Breast epithelium (tissue), 4 donors: ENCODE results near the gene PAX1. TPM values are rescaled to one million over a fixed set of nuclear protein-coding genes. Genes with fewer than 3 reads are reported as not detected.

Experiments
- DNase-seq, 2 donors: peaks; one replicate each; pipeline ENCODE4 v3.0.0-alpha.2; 2019; ENCODE audit warnings: low spot score in 2 of 2
- H3K27ac ChIP-seq, 2 donors: fragments of 200-600 bp; sonication (generic) in 1 of 2; one replicate each; pipeline ENCODE4 v1.5.1; 2016 to 2019; ENCODE audit warnings: mild to moderate bottlenecking in 1 of 2
- H3K27me3 ChIP-seq, 2 donors: fragments of 200-600 bp; sonication (generic) in 1 of 2; one replicate each; pipeline versions ENCODE4 v1.5.1 to v1.6.0; 2017 to 2019; ENCODE audit warnings: control low read depth in 1 of 2, mild to moderate bottlenecking in 1 of 2
- H3K36me3 ChIP-seq: fragments of 200-600 bp; one replicate; pipeline ENCODE4 v1.5.1; 2019
- H3K4me1 ChIP-seq, 2 donors: fragments of 200-600 bp; sonication (generic); one replicate each; pipeline ENCODE4 v1.5.1; 2016 to 2019; ENCODE audit warnings: control low read depth in 1 of 2
- H3K4me3 ChIP-seq, 3 donors: fragments of 200-600 bp; sonication (generic); 1 replicate in 2 of 3; 2 replicates in 1 of 3; pipeline ENCODE4 v1.5.1; 2016 to 2019; ENCODE audit warnings: mild to moderate bottlenecking in 3 of 3, moderate library complexity in 2 of 3
- H3K9me3 ChIP-seq, 2 donors: fragments of 200-600 bp; sonication (generic) in 1 of 2; one replicate each; pipeline ENCODE4 v1.5.1; 2016 to 2019; ENCODE audit warnings: control low read depth in 1 of 2
- POLR2A ChIP-seq: fragments of 450-650 bp; IDR thresholded peaks from one replicate; pipeline ENCODE4 v1.6.1; 2016; ENCODE audit warnings: antibody characterized with exemption, mild to moderate bottlenecking, moderate library complexity
- POLR2AphosphoS5 ChIP-seq, 3 donors: sonication (generic); formaldehyde crosslinking; IDR thresholded peaks; one replicate each; pipeline ENCODE4 v1.6.1; 2017; ENCODE audit warnings: antibody characterized with exemption in 3 of 3
- intact Hi-C: fragments of 100-400 bp; cut with DNase I; formaldehyde crosslinking; loops from one replicate; pipeline ENCODE4 v1.15.1; 2023; ENCODE audit warnings: low total_unique reads
- total RNA-seq, 3 donors: library from RNA; depleted of rRNA; stranded (reverse); fragments of >200 nt; gene quantifications; one replicate each; pipeline ENCODE4 v1.1.0, GENCODE V29; 2016
- TF ChIP-seq, protein P1 (sequence below), 3 donors: fragments of 450-650 bp; IDR thresholded peaks; one replicate each; pipeline ENCODE4 v1.5.1; 2016 to 2017; ENCODE audit warnings: antibody characterized with exemption in 3 of 3, mild to moderate bottlenecking in 3 of 3, moderate library complexity in 3 of 3

The PAX1 gene
- total RNA-seq, 3 donors from 2014 or later: not detected

DNA sequence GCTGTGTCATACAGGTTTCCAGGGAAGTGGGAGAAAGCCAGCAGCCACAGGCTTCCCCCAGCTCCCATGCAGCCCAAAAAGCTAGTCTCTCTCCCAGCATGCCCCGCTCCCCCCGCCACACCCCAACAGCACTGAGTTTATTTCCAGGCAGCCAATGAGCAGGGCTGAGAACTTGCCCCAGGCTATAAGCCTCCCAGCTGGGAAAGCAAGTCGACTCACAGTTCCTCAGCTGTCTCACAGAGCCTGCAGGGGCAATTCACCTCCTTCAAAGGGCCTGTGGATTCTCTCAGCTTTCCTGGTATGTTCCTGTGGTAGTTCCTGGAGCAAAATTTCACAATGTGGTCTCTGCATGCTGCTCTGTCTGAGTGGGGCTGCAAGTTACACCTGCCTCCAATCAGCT, 34.2 kb downstream of the PAX1 start:
- H3K36me3 ChIP-seq: no peaks in the 10 kb centered on the region
- TF ChIP-seq POLR2A: no peak
- TF ChIP-seq, protein P1, sequence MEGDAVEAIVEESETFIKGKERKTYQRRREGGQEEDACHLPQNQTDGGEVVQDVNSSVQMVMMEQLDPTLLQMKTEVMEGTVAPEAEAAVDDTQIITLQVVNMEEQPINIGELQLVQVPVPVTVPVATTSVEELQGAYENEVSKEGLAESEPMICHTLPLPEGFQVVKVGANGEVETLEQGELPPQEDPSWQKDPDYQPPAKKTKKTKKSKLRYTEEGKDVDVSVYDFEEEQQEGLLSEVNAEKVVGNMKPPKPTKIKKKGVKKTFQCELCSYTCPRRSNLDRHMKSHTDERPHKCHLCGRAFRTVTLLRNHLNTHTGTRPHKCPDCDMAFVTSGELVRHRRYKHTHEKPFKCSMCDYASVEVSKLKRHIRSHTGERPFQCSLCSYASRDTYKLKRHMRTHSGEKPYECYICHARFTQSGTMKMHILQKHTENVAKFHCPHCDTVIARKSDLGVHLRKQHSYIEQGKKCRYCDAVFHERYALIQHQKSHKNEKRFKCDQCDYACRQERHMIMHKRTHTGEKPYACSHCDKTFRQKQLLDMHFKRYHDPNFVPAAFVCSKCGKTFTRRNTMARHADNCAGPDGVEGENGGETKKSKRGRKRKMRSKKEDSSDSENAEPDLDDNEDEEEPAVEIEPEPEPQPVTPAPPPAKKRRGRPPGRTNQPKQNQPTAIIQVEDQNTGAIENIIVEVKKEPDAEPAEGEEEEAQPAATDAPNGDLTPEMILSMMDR (IDR thresholded peaks at IDR 0.05): no peak
- TF ChIP-seq POLR2AphosphoS5 (IDR thresholded peaks at IDR 0.05): no peak
- no peak overlapping the region for H3K4me3 ChIP-seq
- DNase-seq: no peak
- peaks cover 8 to 21% of the 10 kb centered on the region in 2 donors for H3K9me3 ChIP-seq
- H3K27me3 ChIP-seq: no peaks in the 10 kb centered on the region
- no peaks in the 10 kb centered on the region for H3K4me1 ChIP-seq
- intact Hi-C loops: no loop called here
- no peak overlapping the region for H3K27ac ChIP-seq

DNA sequence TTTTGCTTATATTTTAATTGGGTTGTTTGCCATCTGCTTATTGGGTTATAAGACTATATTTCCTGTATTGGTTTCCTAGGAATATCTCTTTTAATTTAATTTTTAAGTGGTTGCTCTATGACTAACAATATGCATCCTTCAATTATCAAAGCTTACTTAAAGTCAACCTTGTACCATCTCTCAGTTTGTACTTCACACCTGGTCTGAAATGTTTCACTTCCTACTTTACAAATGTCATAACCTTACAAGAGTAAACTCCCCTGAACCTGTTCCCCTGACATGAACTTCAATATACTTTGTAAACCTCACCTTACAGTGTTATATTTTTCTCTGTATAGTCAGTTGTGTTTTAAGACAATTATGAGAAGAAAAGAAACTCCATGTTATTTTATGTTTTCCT, 35.8 kb downstream of the PAX1 start:
- H3K4me1 ChIP-seq: no peaks in the 10 kb centered on the region
- TF ChIP-seq POLR2A (no peak), POLR2AphosphoS5 (IDR thresholded peaks at IDR 0.05) (no peak)
- TF ChIP-seq, protein P1 (IDR thresholded peaks at IDR 0.05): no peak
- no peak for DNase-seq
- no peak overlapping the region for H3K4me3 ChIP-seq
- no peaks in the 10 kb centered on the region for H3K36me3 ChIP-seq
- H3K27me3 ChIP-seq: no peaks in the 10 kb centered on the region
- intact Hi-C loops: no loop called here
- H3K9me3 ChIP-seq: peaks cover 8 to 10% of the 10 kb centered on the region in 2 donors
- H3K27ac ChIP-seq: no peak overlapping the region

DNA sequence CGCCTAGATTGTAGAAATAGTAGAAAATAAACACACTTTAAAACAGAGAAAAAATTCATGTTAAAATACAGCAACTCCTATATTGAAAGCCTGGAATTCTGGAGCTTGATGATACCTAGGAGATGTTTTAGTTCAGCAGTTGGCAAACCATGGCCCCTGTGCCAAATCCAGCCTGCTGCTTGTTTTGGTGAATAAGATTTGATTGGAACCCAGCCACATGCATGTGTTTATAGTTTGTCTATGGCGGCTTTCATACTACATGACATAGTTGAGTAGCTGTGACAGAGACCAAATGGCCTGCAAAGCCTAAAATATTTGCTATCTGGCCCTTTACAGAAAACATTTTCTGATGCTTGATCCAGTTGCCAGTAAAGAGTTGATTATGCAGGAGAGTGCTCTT, 57.2 kb downstream of the PAX1 start:
- H3K36me3 ChIP-seq: no peaks in the 10 kb centered on the region
- peaks cover 0 to 4% of the 10 kb centered on the region in 2 donors for H3K27me3 ChIP-seq
- TF ChIP-seq POLR2A (no peak), POLR2AphosphoS5 (IDR thresholded peaks at IDR 0.05) (no peak)
- TF ChIP-seq, protein P1 (IDR thresholded peaks at IDR 0.05): no peak
- no peaks in the 10 kb centered on the region for H3K9me3 ChIP-seq
- DNase-seq: no peak
- H3K27ac ChIP-seq: no peak overlapping the region
- no peak overlapping the region for H3K4me3 ChIP-seq
- no peaks in the 10 kb centered on the region for H3K4me1 ChIP-seq
- intact Hi-C loops: no loop called here

DNA sequence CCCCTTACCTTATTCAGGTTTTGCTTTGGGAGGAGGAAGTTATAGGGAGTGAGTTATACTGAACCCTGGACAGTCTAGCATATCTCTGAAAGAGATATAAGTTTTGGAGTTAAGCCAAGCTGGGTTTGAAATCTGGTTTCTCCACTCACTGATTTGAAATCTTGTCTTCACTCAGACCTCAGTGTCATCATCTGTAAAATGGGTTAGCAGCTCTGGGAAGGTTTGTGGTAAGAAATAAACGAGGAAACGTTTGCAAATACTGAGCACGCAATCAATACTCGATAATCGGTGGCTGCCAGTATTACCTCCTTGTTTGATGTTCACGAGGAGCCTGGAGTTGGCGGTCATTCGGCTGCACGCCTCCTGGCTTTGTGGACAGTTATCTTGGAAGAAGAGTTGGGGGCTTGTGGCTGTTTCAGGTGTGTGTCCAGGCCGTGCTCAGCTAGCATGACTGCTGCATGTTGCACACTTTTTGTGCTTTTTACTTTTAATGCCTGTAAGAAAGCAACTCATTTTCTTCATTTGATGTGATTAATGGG, 61.8 kb downstream of the PAX1 start:
- intact Hi-C loops: no loop called here
- H3K27me3 ChIP-seq: peaks cover 0 to 4% of the 10 kb centered on the region in 2 donors
- no peak for DNase-seq
- peak overlapping the region in 1 of 3 donors; percentile 22 for H3K4me3 ChIP-seq
- no peak for TF ChIP-seq POLR2AphosphoS5 (IDR thresholded peaks at IDR 0.05)
- TF ChIP-seq, protein P1 (IDR thresholded peaks at IDR 0.05): no peak
- no peak for TF ChIP-seq POLR2A
- no peaks in the 10 kb centered on the region for H3K36me3 ChIP-seq
- H3K27ac ChIP-seq: no peak overlapping the region
- no peaks in the 10 kb centered on the region for H3K4me1 ChIP-seq
- no peaks in the 10 kb centered on the region for H3K9me3 ChIP-seq

DNA sequence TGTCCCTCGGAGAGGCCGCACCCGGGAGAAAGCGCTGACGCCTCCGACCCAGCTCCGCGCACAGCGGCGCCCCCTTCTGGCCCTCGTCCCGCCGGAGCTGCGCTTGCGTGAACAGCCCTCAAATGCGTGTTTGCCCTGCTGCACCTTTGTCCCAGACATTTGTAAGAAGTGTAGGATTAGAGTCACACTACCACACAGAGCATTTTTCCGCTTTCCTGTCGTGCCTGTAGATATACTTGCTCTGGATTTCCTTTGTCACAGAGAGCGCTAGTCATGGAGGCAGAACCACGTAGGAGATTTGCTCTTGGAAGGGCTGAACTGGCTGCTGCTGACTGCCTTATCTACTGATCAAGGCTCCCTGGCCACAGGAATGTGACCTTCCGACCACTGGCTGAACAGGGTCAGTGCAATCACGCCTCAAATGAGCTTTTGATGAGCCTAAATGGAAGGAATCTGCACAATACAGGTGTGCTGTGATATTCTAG, 62.3 kb downstream of the PAX1 start:
- H3K9me3 ChIP-seq: no peaks in the 10 kb centered on the region
- H3K27ac ChIP-seq: no peak overlapping the region
- H3K4me3 ChIP-seq: peak overlapping the region in 1 of 3 donors; percentile 22
- H3K4me1 ChIP-seq: no peaks in the 10 kb centered on the region
- H3K27me3 ChIP-seq: peaks cover 0 to 4% of the 10 kb centered on the region in 2 donors
- DNase-seq: peak in 1 of 2 donors; percentile 55
- no peaks in the 10 kb centered on the region for H3K36me3 ChIP-seq
- intact Hi-C loops: no loop called here
- TF ChIP-seq POLR2AphosphoS5 (IDR thresholded peaks at IDR 0.05): no peak
- TF ChIP-seq, protein P1 (IDR thresholded peaks at IDR 0.05): peak in 2 of 3 donors; percentile 12 to 27

Other genes starting within 250 kb of the PAX1 start
- not detected for gene NKX2-2, start 191.6 kb upstream of the PAX1 start, total RNA-seq